ENCODE results near the gene ZBTB21.

GRCh38 chr21:41971891-41972290 is 38.3 kb downstream of the ZBTB21 start:
- TF ChIP-seq TSHZ2 (CRISPR knock-in tag; IDR thresholded peaks at IDR 0.05): no peak
- no peak for TF ChIP-seq PATZ1 (CRISPR knock-in tag; IDR thresholded peaks at IDR 0.05; ENCODE audit: borderline replicate concordance)
- no peak for TF ChIP-seq ARNTL (CRISPR knock-in tag; IDR thresholded peaks at IDR 0.05; ENCODE audit: borderline replicate concordance, low read depth)
- TF ChIP-seq ESRRG (CRISPR knock-in tag; IDR thresholded peaks at IDR 0.05): no peak
- no peak for TF ChIP-seq GLIS3 (CRISPR knock-in tag; IDR thresholded peaks at IDR 0.05)
- TF ChIP-seq ZFP3 (CRISPR knock-in tag; IDR thresholded peaks at IDR 0.05): no peak
